Measurements from ENCODE around the gene ZNF488. TPM values are rescaled to one million over a fixed set of nuclear protein-coding genes. Genes with fewer than 3 reads are reported as not detected.

The ZNF488 gene
- total and polyA plus RNA-seq, 10 of the 15 experiments (the other 5 are each of a cell fraction or from before 2014, with no cell fraction given): not detected

GRCh38 chr10:47317251-47317650 lies 66.8 kb downstream of the ZNF488 start (continued):
- TF ChIP-seq IRF4 (IDR thresholded peaks at IDR 0.05; ENCODE audit: low read depth, low read length) (no peak), NBN (IDR thresholded peaks at IDR 0.05) (no peak), GATAD2B (conservative IDR thresholded peaks at IDR 0.05; ENCODE audit: low read depth) (no peak)

DNA sequence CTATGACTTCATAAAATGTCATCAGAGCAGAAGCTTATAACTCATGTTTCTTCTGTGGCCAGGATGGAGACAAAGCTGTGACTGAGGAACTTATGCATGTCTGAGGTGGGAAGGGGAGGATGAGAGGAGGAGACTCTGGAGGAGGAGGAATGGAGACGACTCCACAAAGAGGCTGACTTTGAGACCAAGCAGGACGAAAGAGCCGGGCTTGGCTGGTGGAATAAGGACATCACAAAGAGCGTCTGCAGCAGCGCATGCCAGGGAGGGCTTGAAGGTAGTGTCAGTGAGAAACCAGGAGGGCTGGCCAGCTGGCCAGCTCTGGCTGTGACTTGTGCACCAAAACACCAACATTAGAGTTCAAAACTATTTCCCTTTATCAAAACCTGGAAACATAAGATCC lies 68.0 kb downstream of the ZNF488 start:
- Histone ChIP-seq H3K9me3 (replicated peaks; ENCODE audit: control insufficient read depth, insufficient read depth, low read length) (no peaks in the 10 kb centered on the region), H3K4me2 (ENCODE audit: control insufficient read depth, insufficient read depth) (no peak overlapping the region), H3K4me1 (ENCODE audit: control insufficient read depth, insufficient read depth, low read length) (no peaks in the 10 kb centered on the region), H3K4me3 (no peak overlapping the region), H3K27ac (ENCODE audit: control insufficient read depth, insufficient read depth) (no peak overlapping the region), H3K27me3 (replicated peaks in 1 of 2; ENCODE audit: control insufficient read depth in 2 of 2, insufficient read depth in 2 of 2, low read length in 1 of 2) (no peaks in the 10 kb centered on the region; a peak in 1 of 4 replicates), H2AFZ (ENCODE audit: control insufficient read depth, low read depth, low read length) (no peak overlapping the region), H3K9ac (ENCODE audit: control insufficient read depth, insufficient read depth, low read length) (no peak overlapping the region), H3K36me3 (ENCODE audit: control insufficient read depth in 2 of 2, insufficient read depth in 2 of 2, low read length in 1 of 2) (no peaks in the 10 kb centered on the region), H3K79me2 (ENCODE audit: control insufficient read depth, insufficient read depth, low read length) (no peaks in the 10 kb centered on the region), H4K20me1 (ENCODE audit: control insufficient read depth, insufficient read depth) (no peaks in the 10 kb centered on the region)
- DNase-seq (ENCODE audit: low read depth, low spot score) (no peak), FAIRE-seq (no peak), ATAC-seq (no peak)
- intact Hi-C loops (cut with micrococcal nuclease; ENCODE audit: unreplicated experiment) (no loop called here), in situ Hi-C loops (cut with MboI) (no loop called here)
- SMC1A ChIA-PET (ENCODE audit: uncharacterized antibody, unreplicated experiment): interaction anchor here (0.6 to 7.4 kb wide), 3 partner anchors 208 to 292 kb away, joined by 3 to 66 read pairs (median 3); no protein-coding TSS in a partner anchor
- TF ChIP-seq FOS (IDR thresholded peaks at IDR 0.05; ENCODE audit: borderline replicate concordance, extremely low read depth, insufficient read length) (no peak), MTA2 (IDR thresholded peaks at IDR 0.05; ENCODE audit: low read depth) (no peak), MTA3 (IDR thresholded peaks at IDR 0.05; ENCODE audit: borderline replicate concordance, low read length) (no peak), POLR2AphosphoS5 (IDR thresholded peaks at IDR 0.05; ENCODE audit: low read length) (no peak), ZBTB4 (CRISPR knock-in tag; IDR thresholded peaks at IDR 0.05) (no peak), TCF3 (IDR thresholded peaks at IDR 0.05; ENCODE audit: borderline replicate concordance, insufficient read depth, low read depth, low read length) (no peak), IRF5 (IDR thresholded peaks at IDR 0.05; ENCODE audit: borderline replicate concordance) (no peak), MYC (IDR thresholded peaks at IDR 0.05; ENCODE audit: insufficient read depth, insufficient read length, insufficient replicate concordance, low read length, severe bottlenecking) (no peak), FOXM1 (IDR thresholded peaks at IDR 0.05; ENCODE audit: low read depth, low read length) (no peak), ESRRA (IDR thresholded peaks at IDR 0.05; ENCODE audit: low read length) (no peak)
- CTCF ChIA-PET: interaction anchor here (0.8 to 6.8 kb wide), 3 partner anchors 23 to 291 kb away, joined by 4 to 135 read pairs (median 45); no protein-coding TSS in a partner anchor
- POLR2A ChIA-PET: no interaction called here
- BruUV-seq (replicated peaks): no TSS peak
- RAD21 ChIA-PET (ENCODE audit: unreplicated experiment): interaction anchor here (0.9 kb wide), 1 partner anchor 269 kb away, joined by 3 read pairs; no protein-coding TSS in a partner anchor
- WGBS (ENCODE audit: insufficient coverage, insufficient replicate concordance, low lambda C conversion rate, missing lambda C conversion rate): 48% methylated on average over 5 of the region's 5 CpGs
